ENCODE measurements around the gene ZNF462. TPM values are rescaled to one million over a fixed set of nuclear protein-coding genes. Genes with fewer than 3 reads are reported as not detected.

The ZNF462 gene
- total RNA-seq, 1 donor from 2014 or later, result 103 TPM

GRCh38 chr9:106880081-106880480 lies 17.1 kb downstream of the ZNF462 start:
- Mint-ChIP-seq H3K36me3 (ENCODE audit: insufficient read depth) (peaks cover 8% of the 10 kb centered on the region), H3K4me1 (ENCODE audit: low read depth) (peaks cover 29% of the 10 kb centered on the region), H3K27me3 (no peaks in the 10 kb centered on the region), H3K9me3 (ENCODE audit: low read depth) (peaks cover 5% of the 10 kb centered on the region), H3K4me3 (ENCODE audit: low read depth) (no peak overlapping the region), H3K27ac (peak overlapping the region; percentile 60)
- no peak for TF ChIP-seq CTCF (IDR thresholded peaks at IDR 0.05; ENCODE audit: unreplicated experiment)
- DNase-seq (ENCODE audit: low spot score, unreplicated experiment), result no peak

GRCh38 chr9:106880863-106881262 lies 17.9 kb downstream of the ZNF462 start:
- Mint-ChIP-seq H3K27ac (no peak overlapping the region), H3K4me3 (ENCODE audit: low read depth) (no peak overlapping the region), H3K9me3 (ENCODE audit: low read depth) (peaks cover 5% of the 10 kb centered on the region), H3K36me3 (ENCODE audit: insufficient read depth) (peaks cover 8% of the 10 kb centered on the region), H3K27me3 (no peaks in the 10 kb centered on the region), H3K4me1 (ENCODE audit: low read depth) (peaks cover 29% of the 10 kb centered on the region)
- DNase-seq (ENCODE audit: low spot score, unreplicated experiment), result no peak
- no peak for TF ChIP-seq CTCF (IDR thresholded peaks at IDR 0.05; ENCODE audit: unreplicated experiment)

- Mint-ChIP-seq H3K9me3 (ENCODE audit: low read depth) (peaks cover 5% of the 10 kb centered on the region), H3K27me3 (no peaks in the 10 kb centered on the region), H3K27ac (no peak overlapping the region), H3K4me1 (ENCODE audit: low read depth) (peaks cover 28% of the 10 kb centered on the region), H3K4me3 (ENCODE audit: low read depth) (no peak overlapping the region), H3K36me3 (ENCODE audit: insufficient read depth) (peaks cover 15% of the 10 kb centered on the region)
- TF ChIP-seq CTCF (IDR thresholded peaks at IDR 0.05; ENCODE audit: unreplicated experiment), result no peak
- DNase-seq (ENCODE audit: low spot score, unreplicated experiment), result no peak
These were observed 20.1 kb downstream of the ZNF462 start for GRCh38 chr9:106883030-106883429.

- no peak for DNase-seq (ENCODE audit: low spot score, unreplicated experiment)
- Mint-ChIP-seq H3K4me1 (ENCODE audit: low read depth) (peaks cover 27% of the 10 kb centered on the region), H3K27ac (peak overlapping the region; percentile 71), H3K27me3 (no peaks in the 10 kb centered on the region), H3K9me3 (ENCODE audit: low read depth) (peaks cover 5% of the 10 kb centered on the region), H3K36me3 (ENCODE audit: insufficient read depth) (peaks cover 15% of the 10 kb centered on the region), H3K4me3 (ENCODE audit: low read depth) (no peak overlapping the region)
- no peak for TF ChIP-seq CTCF (IDR thresholded peaks at IDR 0.05; ENCODE audit: unreplicated experiment)
These were observed 20.7 kb downstream of the ZNF462 start for GRCh38 chr9:106883626-106884190.

- Mint-ChIP-seq H3K4me1 (ENCODE audit: low read depth) (peaks cover 40% of the 10 kb centered on the region), H3K36me3 (ENCODE audit: insufficient read depth) (peaks cover 14% of the 10 kb centered on the region)
These were observed 22.5 kb downstream of the ZNF462 start for GRCh38 chr9:106885451-106885850.

More at GRCh38 chr9:106885451-106885850, 22.5 kb downstream of the ZNF462 start:
- H3K9me3 Mint-ChIP-seq (ENCODE audit: low read depth), result peaks cover 5% of the 10 kb centered on the region
- no peak for TF ChIP-seq CTCF (IDR thresholded peaks at IDR 0.05; ENCODE audit: unreplicated experiment)
- no peak overlapping the region for H3K4me3 Mint-ChIP-seq (ENCODE audit: low read depth)
- DNase-seq (ENCODE audit: low spot score, unreplicated experiment), result no peak
- no peaks in the 10 kb centered on the region for H3K27me3 Mint-ChIP-seq
- no peak overlapping the region for H3K27ac Mint-ChIP-seq

All from progenitor cell of endocrine pancreas (in vitro differentiated cells).